ENCODE measurements around the gene CENPX.
A peak's percentile ranks its signal among the peaks of the same experiment; 100 is the strongest.

Gene CENPX

GRCh38 chr17:81980122-81980521, 42.6 kb downstream of the CENPX start:
- no peak for DNase-seq (ENCODE audit: low spot score)

GRCh38 chr17:81978524-81979298, 44.0 kb downstream of the CENPX start:
- no peak for DNase-seq (ENCODE audit: low spot score)

DNA sequence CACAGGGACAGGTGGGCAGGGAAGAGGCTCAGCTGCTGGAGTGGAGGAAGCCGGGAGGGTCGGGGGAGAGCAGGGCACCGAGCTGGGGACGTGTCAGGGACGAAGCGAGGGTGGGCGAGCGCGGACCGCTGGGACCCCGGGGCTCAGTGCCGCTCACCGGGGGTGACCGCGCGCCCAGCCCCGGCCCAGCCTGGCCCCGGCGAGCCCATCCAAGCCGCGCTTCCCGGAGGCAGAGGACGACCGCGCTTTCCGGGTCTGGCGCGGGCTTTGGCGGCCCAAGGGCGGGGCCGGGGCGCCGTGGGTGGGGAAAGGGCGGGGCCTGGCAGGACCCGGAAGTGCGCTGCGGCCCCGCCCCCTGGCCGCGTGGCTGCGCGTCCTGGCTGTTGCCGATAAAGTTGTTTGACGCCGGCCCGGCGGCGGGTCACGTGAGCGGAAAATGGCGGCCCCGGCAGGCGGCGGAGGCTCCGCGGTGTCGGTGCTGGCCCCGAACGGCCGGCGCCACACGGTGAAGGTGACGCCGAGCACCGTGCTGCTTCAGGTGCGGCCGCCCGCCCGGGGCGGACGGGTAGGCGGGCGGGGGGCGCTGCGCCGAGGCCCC, 45.4 kb downstream of the CENPX start, which contains the start of gene ASPSCR1:
Gene ASPSCR1 (plus strand): TSS at position 419 of the 598 bp plus-strand sequence. CDS start 18 bp downstream, at position 437.
- peak; percentile 93 for DNase-seq (ENCODE audit: low spot score)

- DNase-seq (ENCODE audit: low spot score), result peak; percentile 20
These were observed 46.1 kb downstream of the CENPX start for GRCh38 chr17:81976332-81977210.

- DNase-seq (ENCODE audit: low spot score), result no peak
These were observed 49.2 kb downstream of the CENPX start for GRCh38 chr17:81973432-81973831.

- DNase-seq (ENCODE audit: low spot score), result no peak
These were observed 53.5 kb downstream of the CENPX start for GRCh38 chr17:81968850-81969812.

All from activated CD4-positive, alpha-beta T cell treated with anti-CD3 and anti-CD28 coated beads, Interleukin-2, Interleukin-4, amounts not matched to agents 100 ng/mL and 50 ng/mL, durations not matched to agents 16 hours and 8 hours (primary cell).